GM23338 (cell line): ENCODE data around the gene REEP1.

Source experiments
- EZH2 ChIP-seq: fragments of 200-600 bp; sonication (generic); IDR thresholded peaks from one replicate; pipeline ENCODE4 v1.8.0; 2017; ENCODE audit warnings: antibody characterized with exemption, mild to moderate bottlenecking, low read depth; ENCODE audit not compliant: unreplicated experiment
- EZH2phosphoT487 ChIP-seq: fragments of 200-600 bp; sonication (generic); IDR thresholded peaks from one replicate; pipeline ENCODE4 v1.8.1; 2018; ENCODE audit warnings: antibody characterized with exemption; ENCODE audit not compliant: unreplicated experiment
- POLR2AphosphoS5 ChIP-seq: IDR thresholded peaks from 2 replicates; pipeline ENCODE4 v1.6.1; 2016; ENCODE audit warnings: antibody characterized with exemption, low read depth
- STAT1 ChIP-seq: IDR thresholded peaks from one replicate; pipeline ENCODE4 v1.6.1; 2016; ENCODE audit warnings: antibody characterized with exemption; ENCODE audit not compliant: unreplicated experiment
- TF ChIP-seq, protein P1 (sequence below), 2 experiments: fragments of 200-600 bp in 1 of 2; sonication (generic) in 1 of 2; conservative IDR thresholded peaks; 2 replicates each; pipeline versions ENCODE4 v1.5.1 to v1.6.1; 2016 to 2017; ENCODE audit warnings: antibody characterized with exemption in 2 of 2, low read depth in 2 of 2, mild to moderate bottlenecking in 2 of 2, moderate library complexity in 1 of 2
- TF ChIP-seq, protein P2 (sequence below): IDR thresholded peaks from one replicate; pipeline ENCODE4 v1.6.1; 2018; ENCODE audit warnings: antibody characterized with exemption; ENCODE audit not compliant: unreplicated experiment
- TF ChIP-seq, protein P3 (sequence below): fragments of 250-450 bp; sonication (Bioruptor Pico); IDR thresholded peaks from 2 replicates; pipeline ENCODE4 v1.5.0; 2020; ENCODE audit warnings: mild to moderate bottlenecking, moderate library complexity

DNA sequence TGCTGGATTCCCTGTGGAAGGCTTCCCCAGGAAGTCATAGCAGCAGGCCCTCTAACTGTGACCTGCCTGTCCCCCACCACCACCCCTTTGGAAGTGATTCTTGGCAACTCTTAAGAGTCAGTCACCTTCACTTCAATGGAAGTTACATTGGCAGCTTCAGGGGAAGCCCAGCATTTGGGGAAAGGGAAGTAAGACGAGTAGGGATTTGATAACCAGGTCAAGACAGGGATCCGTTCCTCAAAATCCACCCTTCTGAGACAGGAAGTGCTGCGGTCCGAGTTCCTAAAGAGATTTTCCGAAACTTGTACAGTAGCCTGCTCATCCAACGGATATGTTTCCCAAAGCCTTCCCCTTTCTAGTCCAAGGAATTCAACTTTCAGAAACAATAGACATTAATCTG is 84.0 kb downstream of the REEP1 start:
- TF ChIP-seq, protein P1, sequence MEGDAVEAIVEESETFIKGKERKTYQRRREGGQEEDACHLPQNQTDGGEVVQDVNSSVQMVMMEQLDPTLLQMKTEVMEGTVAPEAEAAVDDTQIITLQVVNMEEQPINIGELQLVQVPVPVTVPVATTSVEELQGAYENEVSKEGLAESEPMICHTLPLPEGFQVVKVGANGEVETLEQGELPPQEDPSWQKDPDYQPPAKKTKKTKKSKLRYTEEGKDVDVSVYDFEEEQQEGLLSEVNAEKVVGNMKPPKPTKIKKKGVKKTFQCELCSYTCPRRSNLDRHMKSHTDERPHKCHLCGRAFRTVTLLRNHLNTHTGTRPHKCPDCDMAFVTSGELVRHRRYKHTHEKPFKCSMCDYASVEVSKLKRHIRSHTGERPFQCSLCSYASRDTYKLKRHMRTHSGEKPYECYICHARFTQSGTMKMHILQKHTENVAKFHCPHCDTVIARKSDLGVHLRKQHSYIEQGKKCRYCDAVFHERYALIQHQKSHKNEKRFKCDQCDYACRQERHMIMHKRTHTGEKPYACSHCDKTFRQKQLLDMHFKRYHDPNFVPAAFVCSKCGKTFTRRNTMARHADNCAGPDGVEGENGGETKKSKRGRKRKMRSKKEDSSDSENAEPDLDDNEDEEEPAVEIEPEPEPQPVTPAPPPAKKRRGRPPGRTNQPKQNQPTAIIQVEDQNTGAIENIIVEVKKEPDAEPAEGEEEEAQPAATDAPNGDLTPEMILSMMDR (conservative IDR thresholded peaks at IDR 0.05; ENCODE audit: low read depth in 2 of 2), result no peak
- TF ChIP-seq EZH2 (no peak), STAT1 (no peak), POLR2AphosphoS5 (no peak), EZH2phosphoT487 (no peak)
- TF ChIP-seq, protein P2, sequence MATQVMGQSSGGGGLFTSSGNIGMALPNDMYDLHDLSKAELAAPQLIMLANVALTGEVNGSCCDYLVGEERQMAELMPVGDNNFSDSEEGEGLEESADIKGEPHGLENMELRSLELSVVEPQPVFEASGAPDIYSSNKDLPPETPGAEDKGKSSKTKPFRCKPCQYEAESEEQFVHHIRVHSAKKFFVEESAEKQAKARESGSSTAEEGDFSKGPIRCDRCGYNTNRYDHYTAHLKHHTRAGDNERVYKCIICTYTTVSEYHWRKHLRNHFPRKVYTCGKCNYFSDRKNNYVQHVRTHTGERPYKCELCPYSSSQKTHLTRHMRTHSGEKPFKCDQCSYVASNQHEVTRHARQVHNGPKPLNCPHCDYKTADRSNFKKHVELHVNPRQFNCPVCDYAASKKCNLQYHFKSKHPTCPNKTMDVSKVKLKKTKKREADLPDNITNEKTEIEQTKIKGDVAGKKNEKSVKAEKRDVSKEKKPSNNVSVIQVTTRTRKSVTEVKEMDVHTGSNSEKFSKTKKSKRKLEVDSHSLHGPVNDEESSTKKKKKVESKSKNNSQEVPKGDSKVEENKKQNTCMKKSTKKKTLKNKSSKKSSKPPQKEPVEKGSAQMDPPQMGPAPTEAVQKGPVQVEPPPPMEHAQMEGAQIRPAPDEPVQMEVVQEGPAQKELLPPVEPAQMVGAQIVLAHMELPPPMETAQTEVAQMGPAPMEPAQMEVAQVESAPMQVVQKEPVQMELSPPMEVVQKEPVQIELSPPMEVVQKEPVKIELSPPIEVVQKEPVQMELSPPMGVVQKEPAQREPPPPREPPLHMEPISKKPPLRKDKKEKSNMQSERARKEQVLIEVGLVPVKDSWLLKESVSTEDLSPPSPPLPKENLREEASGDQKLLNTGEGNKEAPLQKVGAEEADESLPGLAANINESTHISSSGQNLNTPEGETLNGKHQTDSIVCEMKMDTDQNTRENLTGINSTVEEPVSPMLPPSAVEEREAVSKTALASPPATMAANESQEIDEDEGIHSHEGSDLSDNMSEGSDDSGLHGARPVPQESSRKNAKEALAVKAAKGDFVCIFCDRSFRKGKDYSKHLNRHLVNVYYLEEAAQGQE, result no peak
- TF ChIP-seq, protein P3, sequence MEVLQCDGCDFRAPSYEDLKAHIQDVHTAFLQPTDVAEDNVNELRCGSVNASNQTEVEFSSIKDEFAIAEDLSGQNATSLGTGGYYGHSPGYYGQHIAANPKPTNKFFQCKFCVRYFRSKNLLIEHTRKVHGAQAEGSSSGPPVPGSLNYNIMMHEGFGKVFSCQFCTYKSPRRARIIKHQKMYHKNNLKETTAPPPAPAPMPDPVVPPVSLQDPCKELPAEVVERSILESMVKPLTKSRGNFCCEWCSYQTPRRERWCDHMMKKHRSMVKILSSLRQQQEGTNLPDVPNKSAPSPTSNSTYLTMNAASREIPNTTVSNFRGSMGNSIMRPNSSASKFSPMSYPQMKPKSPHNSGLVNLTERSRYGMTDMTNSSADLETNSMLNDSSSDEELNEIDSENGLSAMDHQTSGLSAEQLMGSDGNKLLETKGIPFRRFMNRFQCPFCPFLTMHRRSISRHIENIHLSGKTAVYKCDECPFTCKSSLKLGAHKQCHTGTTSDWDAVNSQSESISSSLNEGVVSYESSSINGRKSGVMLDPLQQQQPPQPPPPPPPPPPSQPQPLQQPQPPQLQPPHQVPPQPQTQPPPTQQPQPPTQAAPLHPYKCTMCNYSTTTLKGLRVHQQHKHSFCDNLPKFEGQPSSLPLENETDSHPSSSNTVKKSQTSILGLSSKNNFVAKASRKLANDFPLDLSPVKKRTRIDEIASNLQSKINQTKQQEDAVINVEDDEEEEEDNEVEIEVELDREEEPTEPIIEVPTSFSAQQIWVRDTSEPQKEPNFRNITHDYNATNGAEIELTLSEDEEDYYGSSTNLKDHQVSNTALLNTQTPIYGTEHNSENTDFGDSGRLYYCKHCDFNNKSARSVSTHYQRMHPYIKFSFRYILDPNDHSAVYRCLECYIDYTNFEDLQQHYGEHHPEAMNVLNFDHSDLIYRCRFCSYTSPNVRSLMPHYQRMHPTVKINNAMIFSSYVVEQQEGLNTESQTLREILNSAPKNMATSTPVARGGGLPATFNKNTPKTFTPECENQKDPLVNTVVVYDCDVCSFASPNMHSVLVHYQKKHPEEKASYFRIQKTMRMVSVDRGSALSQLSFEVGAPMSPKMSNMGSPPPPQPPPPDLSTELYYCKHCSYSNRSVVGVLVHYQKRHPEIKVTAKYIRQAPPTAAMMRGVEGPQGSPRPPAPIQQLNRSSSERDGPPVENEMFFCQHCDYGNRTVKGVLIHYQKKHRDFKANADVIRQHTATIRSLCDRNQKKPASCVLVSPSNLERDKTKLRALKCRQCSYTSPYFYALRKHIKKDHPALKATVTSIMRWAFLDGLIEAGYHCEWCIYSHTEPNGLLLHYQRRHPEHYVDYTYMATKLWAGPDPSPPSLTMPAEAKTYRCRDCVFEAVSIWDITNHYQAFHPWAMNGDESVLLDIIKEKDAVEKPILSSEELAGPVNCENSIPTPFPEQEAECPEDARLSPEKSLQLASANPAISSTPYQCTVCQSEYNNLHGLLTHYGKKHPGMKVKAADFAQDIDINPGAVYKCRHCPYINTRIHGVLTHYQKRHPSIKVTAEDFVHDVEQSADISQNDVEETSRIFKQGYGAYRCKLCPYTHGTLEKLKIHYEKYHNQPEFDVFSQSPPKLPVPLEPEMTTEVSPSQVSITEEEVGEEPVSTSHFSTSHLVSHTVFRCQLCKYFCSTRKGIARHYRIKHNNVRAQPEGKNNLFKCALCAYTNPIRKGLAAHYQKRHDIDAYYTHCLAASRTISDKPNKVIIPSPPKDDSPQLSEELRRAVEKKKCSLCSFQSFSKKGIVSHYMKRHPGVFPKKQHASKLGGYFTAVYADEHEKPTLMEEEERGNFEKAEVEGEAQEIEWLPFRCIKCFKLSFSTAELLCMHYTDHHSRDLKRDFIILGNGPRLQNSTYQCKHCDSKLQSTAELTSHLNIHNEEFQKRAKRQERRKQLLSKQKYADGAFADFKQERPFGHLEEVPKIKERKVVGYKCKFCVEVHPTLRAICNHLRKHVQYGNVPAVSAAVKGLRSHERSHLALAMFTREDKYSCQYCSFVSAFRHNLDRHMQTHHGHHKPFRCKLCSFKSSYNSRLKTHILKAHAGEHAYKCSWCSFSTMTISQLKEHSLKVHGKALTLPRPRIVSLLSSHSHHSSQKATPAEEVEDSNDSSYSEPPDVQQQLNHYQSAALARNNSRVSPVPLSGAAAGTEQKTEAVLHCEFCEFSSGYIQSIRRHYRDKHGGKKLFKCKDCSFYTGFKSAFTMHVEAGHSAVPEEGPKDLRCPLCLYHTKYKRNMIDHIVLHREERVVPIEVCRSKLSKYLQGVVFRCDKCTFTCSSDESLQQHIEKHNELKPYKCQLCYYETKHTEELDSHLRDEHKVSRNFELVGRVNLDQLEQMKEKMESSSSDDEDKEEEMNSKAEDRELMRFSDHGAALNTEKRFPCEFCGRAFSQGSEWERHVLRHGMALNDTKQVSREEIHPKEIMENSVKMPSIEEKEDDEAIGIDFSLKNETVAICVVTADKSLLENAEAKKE (CRISPR knock-in tag), result no peak
